HG03045 (cell line): ENCODE measurements around the gene GNB1L.
A peak's percentile ranks its signal among the peaks of the same experiment; 100 is the strongest.

Experiments
- ATAC-seq: cut with Tn5 transposase; IDR thresholded peaks from one replicate; pipeline ENCODE4 v1.9.1; 2021; ENCODE audit warnings: mild to moderate bottlenecking, moderate library complexity; ENCODE audit not compliant: unreplicated experiment

Gene GNB1L

GRCh38 chr22:19854778-19855503, at the start of gene GNB1L, which contains the start of gene RTL10:
TSS of gene GNB1L (minus strand) at chr22:19854874. CDS start at chr22:19821355, 33,519 bp downstream.
TSS of gene RTL10 (minus strand) at chr22:19854874. CDS start at chr22:19852261, 2,613 bp downstream.
- ATAC-seq, result peak; percentile 79

- ATAC-seq, result no peak
Measured at GRCh38 chr22:19904174-19904856, 49.6 kb upstream of the GNB1L start.

GRCh38 chr22:19903513-19903912, 48.8 kb upstream of the GNB1L start:
- ATAC-seq, result no peak

- ATAC-seq, result no peak
Measured at GRCh38 chr22:19903031-19903430, 48.4 kb upstream of the GNB1L start.

- ATAC-seq, result no peak
Measured at GRCh38 chr22:19902245-19902715, 47.6 kb upstream of the GNB1L start.

- ATAC-seq, result no peak
Measured at GRCh38 chr22:19901577-19902244, 47.0 kb upstream of the GNB1L start.

- no peak for ATAC-seq
Measured at GRCh38 chr22:19900707-19901436, 46.2 kb upstream of the GNB1L start.

GRCh38 chr22:19898831-19899567, 44.3 kb upstream of the GNB1L start:
- no peak for ATAC-seq

GRCh38 chr22:19898145-19898544, 43.5 kb upstream of the GNB1L start:
- no peak for ATAC-seq

- no peak for ATAC-seq
Measured at GRCh38 chr22:19897726-19898125, 43.1 kb upstream of the GNB1L start.

GRCh38 chr22:19896665-19897355, 42.1 kb upstream of the GNB1L start:
- no peak for ATAC-seq

GRCh38 chr22:19895160-19895849, 40.6 kb upstream of the GNB1L start:
- no peak for ATAC-seq

GRCh38 chr22:19893363-19893762, 38.7 kb upstream of the GNB1L start:
- no peak for ATAC-seq

GRCh38 chr22:19892925-19893324, 38.3 kb upstream of the GNB1L start:
- no peak for ATAC-seq

- no peak for ATAC-seq
Measured at GRCh38 chr22:19892257-19892879, 37.7 kb upstream of the GNB1L start.

- no peak for ATAC-seq
Measured at GRCh38 chr22:19891317-19892256, 36.9 kb upstream of the GNB1L start.

GRCh38 chr22:19890502-19891316, 36.0 kb upstream of the GNB1L start:
- no peak for ATAC-seq
